HG03565 (cell line): ENCODE results near the gene PAF1.

Experiments
- ATAC-seq: cut with Tn5 transposase; IDR thresholded peaks from one replicate; pipeline ENCODE4 v1.9.1; 2021; ENCODE audit warnings: mild to moderate bottlenecking, moderate library complexity; ENCODE audit not compliant: unreplicated experiment

Gene PAF1

GRCh38 chr19:39417463-39418181, 26.7 kb upstream of the PAF1 start:
- ATAC-seq, result no peak

GRCh38 chr19:39416152-39417120, 25.5 kb upstream of the PAF1 start:
- ATAC-seq, result no peak

DNA sequence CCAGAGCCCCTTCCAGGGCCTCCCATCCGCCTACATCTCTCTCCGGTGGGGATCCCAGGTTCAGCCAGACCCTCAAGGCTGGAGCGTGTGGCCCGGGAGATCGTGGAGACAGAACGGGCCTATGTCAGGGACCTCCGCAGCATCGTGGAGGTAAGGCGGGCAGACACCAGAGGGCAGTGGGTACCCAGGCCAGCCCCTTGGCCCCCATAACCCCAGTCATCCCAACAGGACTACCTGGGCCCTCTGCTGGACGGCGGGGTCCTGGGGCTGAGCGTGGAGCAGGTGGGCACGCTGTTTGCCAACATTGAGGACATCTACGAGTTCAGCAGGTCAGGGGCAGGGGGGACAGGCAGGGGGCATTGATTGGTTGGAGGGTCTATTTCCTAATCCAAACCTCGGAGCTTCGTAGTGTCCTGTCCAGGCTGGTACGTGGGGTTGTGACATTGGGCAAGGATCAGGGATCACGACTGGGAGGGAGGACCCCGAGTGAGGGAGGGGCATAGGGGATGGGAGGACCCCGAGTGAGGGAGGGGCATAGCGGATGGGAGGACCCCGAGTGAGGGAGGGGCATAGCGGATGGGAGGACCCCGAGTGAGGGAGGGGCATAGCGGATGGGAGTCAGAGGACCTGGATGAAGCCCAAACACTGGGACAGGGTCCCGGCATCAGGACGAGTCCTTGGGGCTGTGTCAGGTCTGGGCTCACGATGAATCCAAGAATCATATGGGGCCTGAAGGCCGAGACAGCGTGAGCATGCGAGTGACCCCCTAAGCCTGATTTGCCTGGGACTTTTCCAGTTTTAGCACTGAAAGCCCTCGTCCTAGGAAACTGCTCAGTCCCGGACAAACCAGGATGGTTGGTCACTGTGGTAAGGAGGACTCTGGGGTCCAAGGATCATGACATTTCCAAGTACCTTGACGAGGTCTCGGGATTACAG, 24.5 kb upstream of the PAF1 start:
- no peak for ATAC-seq

GRCh38 chr19:39413911-39414608, 23.2 kb upstream of the PAF1 start:
- no peak for ATAC-seq

DNA sequence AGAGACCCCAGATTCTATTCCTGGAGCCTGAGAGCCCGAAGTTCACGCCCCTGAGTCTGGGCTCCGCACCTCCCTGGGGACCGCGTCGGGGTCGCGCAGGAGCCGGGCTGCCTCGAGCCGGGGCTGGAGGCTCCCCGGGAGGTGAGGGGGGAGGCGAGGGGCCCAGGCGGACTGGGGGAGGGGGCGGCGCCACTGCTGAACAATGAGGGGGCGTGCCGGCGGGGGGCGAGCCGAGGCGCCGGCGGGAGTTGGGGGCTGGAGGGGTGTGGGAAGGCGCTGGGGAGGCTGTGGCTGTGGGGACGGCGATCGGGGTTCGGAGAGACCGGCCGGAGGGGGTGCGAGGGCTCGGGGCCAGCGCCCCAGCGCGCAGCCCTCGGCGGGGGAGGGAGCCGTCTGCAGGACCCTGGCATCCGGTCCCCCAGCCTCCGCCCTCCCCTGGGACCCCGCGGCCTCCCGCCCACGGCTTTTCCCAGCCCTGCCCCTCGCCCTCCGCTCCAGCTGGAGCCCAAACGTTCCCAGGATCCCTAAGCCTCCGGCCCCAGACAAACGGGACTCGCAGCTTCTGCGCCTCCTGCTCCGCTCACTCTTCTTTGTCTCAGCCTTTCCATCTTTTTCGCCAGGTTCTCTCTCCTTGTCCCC, 22.5 kb upstream of the PAF1 start:
- ATAC-seq, result no peak

DNA sequence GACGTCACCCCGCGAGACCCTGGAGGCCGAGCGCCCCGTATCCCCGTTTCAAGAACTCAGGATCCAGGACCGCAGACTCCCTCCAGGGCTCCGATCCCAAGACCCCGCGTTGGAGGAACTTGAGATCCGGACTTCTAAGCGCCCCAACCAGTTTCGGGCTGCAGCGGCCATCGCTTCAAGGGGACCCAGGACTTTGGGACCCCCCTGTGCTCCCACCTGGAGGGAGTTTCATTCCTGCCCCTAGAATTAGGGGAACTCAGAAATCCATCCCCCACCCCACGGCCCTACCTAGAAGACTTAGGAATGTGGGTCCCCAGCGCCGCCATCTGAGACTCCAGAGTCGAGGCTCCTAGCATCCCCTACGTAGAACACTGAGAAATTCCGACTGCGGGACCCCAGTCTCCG, 22.0 kb upstream of the PAF1 start:
- ATAC-seq, result no peak

DNA sequence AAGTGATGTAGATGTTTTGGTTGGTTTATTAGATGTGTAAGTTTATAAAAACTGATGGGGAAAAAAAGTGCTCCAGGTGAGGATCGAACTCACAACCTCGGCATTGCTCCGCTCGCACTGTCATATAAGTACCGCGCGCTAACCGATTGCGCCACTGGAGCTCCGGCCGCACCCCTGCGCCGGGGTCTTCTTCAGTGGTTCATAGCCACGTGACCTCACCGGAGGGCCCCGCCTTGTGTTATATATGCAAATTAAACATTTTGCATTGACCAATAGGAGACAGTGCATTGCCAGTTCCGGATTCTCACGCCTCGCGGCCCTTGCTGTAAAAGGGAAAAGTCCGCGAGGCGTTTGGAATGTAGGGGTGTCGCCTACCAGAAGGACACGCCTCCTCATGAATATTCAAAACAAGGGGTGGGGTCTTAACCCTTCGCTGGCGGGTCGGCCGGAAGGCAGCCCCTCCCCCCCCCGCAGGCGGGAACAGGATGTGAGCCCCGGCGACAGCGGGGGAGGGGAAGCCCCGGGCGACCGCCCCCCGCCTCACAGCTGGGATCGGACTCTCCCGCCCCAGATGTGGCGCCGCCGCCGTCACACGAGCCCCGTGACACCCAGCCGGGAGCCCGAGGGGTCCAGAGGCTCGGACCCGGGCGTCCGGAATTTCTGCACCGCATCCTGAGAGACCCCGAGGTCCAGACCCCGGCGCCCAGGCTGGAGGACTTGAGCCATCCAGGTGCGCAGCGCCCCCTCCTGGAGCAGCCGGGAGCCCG, 21.4 kb upstream of the PAF1 start, which contains the start of gene PLEKHG2:
Gene PLEKHG2 (plus strand): TSS at position 570 of the 767 bp plus-strand sequence. CDS start 1,418 bp downstream, outside the sequence.
- peak; percentile 52 for ATAC-seq

- ATAC-seq, result peak; percentile 13
Observed at GRCh38 chr19:39411832-39412099, 20.9 kb upstream of the PAF1 start.

DNA sequence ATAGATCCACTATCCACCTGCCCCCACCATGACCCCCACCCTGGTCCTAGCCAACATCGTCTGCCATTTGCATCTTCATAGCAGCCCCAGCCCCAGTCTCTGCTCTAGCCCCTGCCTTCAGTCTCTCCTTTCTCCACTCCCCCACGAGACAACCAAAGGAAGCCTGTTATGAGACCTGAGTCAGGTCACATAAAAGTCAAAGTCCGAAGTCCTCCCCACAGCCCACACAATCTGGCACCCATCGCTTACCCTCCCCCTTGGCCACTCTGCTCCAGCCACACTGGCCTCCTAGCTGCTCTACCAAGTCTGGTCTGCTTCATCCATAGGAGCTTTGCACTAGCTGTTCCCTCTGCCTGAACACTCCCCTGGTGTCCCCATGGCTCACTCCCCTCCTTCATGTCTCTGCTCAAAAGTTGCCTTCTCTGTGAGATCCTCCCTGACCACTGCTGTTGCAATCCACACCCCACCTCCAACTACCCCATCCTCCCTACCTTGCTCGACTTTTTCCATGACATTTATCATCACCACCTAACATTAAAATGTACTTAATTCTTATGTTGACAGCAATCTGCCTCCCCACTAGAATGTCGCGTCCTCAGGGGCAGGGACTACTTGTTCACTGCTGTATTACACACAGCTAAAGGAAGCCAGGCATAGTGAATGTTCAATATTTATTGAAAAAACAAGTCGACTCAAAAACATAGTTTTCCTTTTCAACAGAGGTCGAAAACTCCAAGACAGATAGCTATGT, 20.4 kb upstream of the PAF1 start:
- ATAC-seq, result no peak

GRCh38 chr19:39410831-39411080, 19.9 kb upstream of the PAF1 start:
- no peak for ATAC-seq

DNA sequence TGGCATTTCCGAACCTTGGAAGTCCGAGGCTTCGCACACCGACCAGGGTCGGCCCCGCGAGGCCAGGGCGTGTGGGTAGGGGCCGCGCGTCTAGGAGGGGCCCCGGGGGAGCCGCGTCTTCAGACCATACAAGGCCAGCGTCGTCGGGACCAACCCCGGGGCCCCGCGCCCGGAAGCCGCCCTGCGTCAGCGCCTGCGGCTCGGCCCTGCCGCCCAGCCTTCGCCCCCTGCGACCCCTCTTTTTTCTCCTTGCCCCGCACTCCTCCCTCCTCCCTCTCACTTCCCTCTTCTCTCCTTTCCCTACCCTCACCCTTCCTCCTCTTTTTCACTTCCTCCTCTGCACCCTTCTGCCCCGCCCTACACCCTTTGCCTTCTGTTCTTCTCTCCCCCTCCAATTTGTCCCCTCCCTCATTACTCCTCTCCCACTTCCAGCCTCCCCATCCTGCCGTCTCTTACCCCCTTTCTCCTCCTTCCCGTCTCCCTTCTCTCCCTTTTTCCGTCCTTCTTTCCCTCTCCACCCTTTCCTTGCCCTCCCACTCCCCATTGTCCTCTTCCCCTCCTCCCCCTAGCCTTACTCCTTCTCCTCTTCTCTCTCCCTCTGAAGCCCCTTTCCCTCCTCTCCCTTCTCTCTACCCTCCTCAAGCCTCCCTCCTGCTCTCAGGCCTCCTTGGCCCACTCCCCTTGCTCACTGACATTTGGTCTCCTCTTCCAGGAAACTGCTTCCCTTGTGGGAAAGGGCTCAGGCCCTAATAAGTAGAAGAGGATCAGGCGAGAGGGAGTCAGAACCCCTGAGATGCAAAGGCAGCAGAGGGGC, 19.3 kb upstream of the PAF1 start:
- ATAC-seq, result no peak

- ATAC-seq, result no peak
Observed at GRCh38 chr19:39409208-39410016, 18.5 kb upstream of the PAF1 start.

GRCh38 chr19:39408392-39409207, 17.7 kb upstream of the PAF1 start:
- no peak for ATAC-seq

- no peak for ATAC-seq
Observed at GRCh38 chr19:39407660-39408391, 16.9 kb upstream of the PAF1 start.

DNA sequence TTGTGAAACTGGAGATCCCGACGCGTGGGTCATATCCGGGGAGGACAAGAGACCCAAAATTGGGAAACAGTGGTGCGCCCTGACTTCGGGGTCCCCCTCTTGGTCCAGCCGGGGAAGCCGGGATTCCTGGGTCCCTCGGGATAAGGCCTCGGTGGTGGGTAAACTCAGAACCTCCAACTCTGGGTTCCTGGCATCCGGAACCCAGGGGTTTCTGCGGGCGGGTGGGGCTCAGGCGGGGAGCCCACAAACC, 16.4 kb upstream of the PAF1 start:
- no peak for ATAC-seq
